Measurements from ENCODE around the gene ENTR1. TPM values are rescaled to one million over a fixed set of nuclear protein-coding genes. Genes with fewer than 3 reads are reported as not detected.

ENTR1 gene
- total and polyA plus RNA-seq, 2 of the 4 experiments (the other 2 are of a cell fraction), result 14.5 to 37.3 TPM

GRCh38 chr9:136443087-136443486, 32.7 kb upstream of the ENTR1 start:
- Histone ChIP-seq H3K14ac (replicated peaks; ENCODE audit: low read depth, low read length) (no peak overlapping the region), H4K91ac (ENCODE audit: insufficient read depth, low read depth, low read length) (no peak overlapping the region), H2AFZ (replicated peaks; ENCODE audit: low read length, poor library complexity) (no peak overlapping the region), H3K4me3 (ENCODE audit: insufficient read depth, low read depth, low read length) (no peak overlapping the region), H2BK5ac (ENCODE audit: low read depth, low read length, poor library complexity, severe bottlenecking) (no peak overlapping the region), H3K23ac (ENCODE audit: low read depth, low read length) (no peak overlapping the region), H2BK15ac (ENCODE audit: low read depth, low read length) (no peak overlapping the region), H3K9me3 (ENCODE audit: control insufficient read depth, insufficient read depth, low read length) (no peaks in the 10 kb centered on the region), H4K8ac (ENCODE audit: low read depth in 2 of 2, low read length in 2 of 2) (no peak overlapping the region), H2AK9ac (replicated peaks; ENCODE audit: low read depth, low read length, poor library complexity) (no peak overlapping the region), H3K79me1 (ENCODE audit: low read depth in 1 of 2, low read length in 2 of 2) (peaks cover 4 to 53% of the 10 kb centered on the region in 2 experiments; a peak in 3 of 4 replicates), H3K27ac (ENCODE audit: insufficient read depth, low read length) (no peak overlapping the region), H3K4ac (ENCODE audit: low read depth, low read length) (no peak overlapping the region), H3K56ac (ENCODE audit: extremely low read depth, insufficient read depth, low read length) (no peak overlapping the region), H3K18ac (ENCODE audit: low read depth, low read length) (no peak overlapping the region), H3K36me3 (ENCODE audit: control insufficient read depth, insufficient read depth, low read length) (peaks cover 74% of the 10 kb centered on the region), H3K9ac (ENCODE audit: low read depth, low read length) (no peak overlapping the region), H3K9me1 (ENCODE audit: insufficient read depth, low read length) (0 out of 2 replicates have a peak, but pooled peaks cover 2% of the 10 kb centered on the region), H4K5ac (ENCODE audit: low read depth, low read length) (no peak overlapping the region), H3K4me1 (ENCODE audit: control insufficient read depth, insufficient read depth, low read length) (peaks cover 3% of the 10 kb centered on the region), H3K4me2 (ENCODE audit: low read depth, low read length) (no peak overlapping the region), H4K20me1 (ENCODE audit: insufficient read depth, low read length) (peaks cover 38% of the 10 kb centered on the region), H2BK20ac (ENCODE audit: low read depth, low read length) (no peak overlapping the region), H3K27me3 (ENCODE audit: control insufficient read depth, insufficient read depth, low read length) (no peaks in the 10 kb centered on the region), H2AK5ac (ENCODE audit: low read depth, low read length) (no peak overlapping the region), H2BK120ac (ENCODE audit: low read depth, low read length) (no peak overlapping the region)
- TF ChIP-seq POLR2A (IDR thresholded peaks at IDR 0.05; ENCODE audit: low read depth, low read length) (no peak), RCOR1 (IDR thresholded peaks at IDR 0.05; ENCODE audit: insufficient replicate concordance, low read length) (no peak), MXI1 (IDR thresholded peaks at IDR 0.05; ENCODE audit: borderline replicate concordance, low read depth, low read length) (no peak), SMC3 (IDR thresholded peaks at IDR 0.05; ENCODE audit: low read depth, low read length) (no peak), ELK1 (IDR thresholded peaks at IDR 0.05; ENCODE audit: borderline replicate concordance, low read depth, low read length) (no peak), RAD21 (IDR thresholded peaks at IDR 0.05; ENCODE audit: low read length) (no peak), FOS (IDR thresholded peaks at IDR 0.05; ENCODE audit: low read depth, low read length) (no peak), CTCF (conservative IDR thresholded peaks at IDR 0.05; ENCODE audit: low read depth, low read length) (no peak), NFE2L2 (IDR thresholded peaks at IDR 0.05; ENCODE audit: low read depth, low read length) (no peak), BHLHE40 (IDR thresholded peaks at IDR 0.05; ENCODE audit: low read depth, low read length) (no peak), USF2 (IDR thresholded peaks at IDR 0.05; ENCODE audit: low read depth, low read length) (no peak), RFX5 (IDR thresholded peaks at IDR 0.05; ENCODE audit: low read depth, low read length) (no peak), CEBPB (IDR thresholded peaks at IDR 0.05; ENCODE audit: low read depth, low read length) (no peak), CHD1 (IDR thresholded peaks at IDR 0.05; ENCODE audit: low read depth, low read length) (no peak)
- WGBS, 2 experiments (ENCODE audit: extremely low coverage in 2 of 2, insufficient read length in 1 of 2), result 89% methylated on average over 3 of the region's 15 CpGs; no CpG with 5 or more reads in 1 of the 2 experiments
- ATAC-seq (ENCODE audit: low read depth) (no peak), DNase-seq (no peak)
- ChIA-PET CTCF (interaction anchor here (0.6 kb wide), 1 partner anchor 451 kb away, joined by 4 read pairs; no protein-coding TSS in a partner anchor), POLR2A (ENCODE audit: unreplicated experiment) (no interaction called here)
- dilution Hi-C loops (cut with HindIII; ENCODE audit: low sequenced_read_pairs, unreplicated experiment) (no loop called here), intact Hi-C loops (cut with micrococcal nuclease) (no loop called here), in situ Hi-C loops (cut with MboI; ENCODE audit: low sequenced_read_pairs) (no loop called here)
- BruUV-seq (replicated peaks), result no TSS peak

Measured in IMR-90 (cell line).